ENCODE data around the gene ADAMTSL1.

DNA sequence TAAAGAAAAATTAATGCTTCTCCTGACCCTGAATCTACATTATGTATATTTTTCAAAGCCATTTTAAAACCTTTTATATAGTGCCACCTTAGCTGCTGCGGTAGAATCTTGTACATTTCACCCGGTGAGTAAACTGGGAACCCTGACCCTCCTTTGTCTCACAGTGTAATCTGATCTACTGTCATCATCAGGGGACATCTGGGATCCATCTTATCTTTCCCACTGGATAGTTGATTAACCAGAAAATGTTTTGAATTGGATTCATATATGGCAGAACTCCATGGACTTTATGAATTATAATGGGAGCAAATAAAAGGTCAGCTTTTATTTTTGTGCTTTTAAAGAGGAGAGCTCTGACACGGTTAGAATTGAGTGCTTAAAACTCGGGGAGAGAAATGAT, 95.0 kb downstream of the ADAMTSL1 start:
- TF ChIP-seq, protein P1, sequence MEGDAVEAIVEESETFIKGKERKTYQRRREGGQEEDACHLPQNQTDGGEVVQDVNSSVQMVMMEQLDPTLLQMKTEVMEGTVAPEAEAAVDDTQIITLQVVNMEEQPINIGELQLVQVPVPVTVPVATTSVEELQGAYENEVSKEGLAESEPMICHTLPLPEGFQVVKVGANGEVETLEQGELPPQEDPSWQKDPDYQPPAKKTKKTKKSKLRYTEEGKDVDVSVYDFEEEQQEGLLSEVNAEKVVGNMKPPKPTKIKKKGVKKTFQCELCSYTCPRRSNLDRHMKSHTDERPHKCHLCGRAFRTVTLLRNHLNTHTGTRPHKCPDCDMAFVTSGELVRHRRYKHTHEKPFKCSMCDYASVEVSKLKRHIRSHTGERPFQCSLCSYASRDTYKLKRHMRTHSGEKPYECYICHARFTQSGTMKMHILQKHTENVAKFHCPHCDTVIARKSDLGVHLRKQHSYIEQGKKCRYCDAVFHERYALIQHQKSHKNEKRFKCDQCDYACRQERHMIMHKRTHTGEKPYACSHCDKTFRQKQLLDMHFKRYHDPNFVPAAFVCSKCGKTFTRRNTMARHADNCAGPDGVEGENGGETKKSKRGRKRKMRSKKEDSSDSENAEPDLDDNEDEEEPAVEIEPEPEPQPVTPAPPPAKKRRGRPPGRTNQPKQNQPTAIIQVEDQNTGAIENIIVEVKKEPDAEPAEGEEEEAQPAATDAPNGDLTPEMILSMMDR (conservative IDR thresholded peaks at IDR 0.05; ENCODE audit: low read length): no peak
- TF ChIP-seq EZH2phosphoT487 (IDR thresholded peaks at IDR 0.05; ENCODE audit: borderline replicate concordance): no peak
